ENCODE data around the gene RPS6KA1. TPM values are rescaled to one million over a fixed set of nuclear protein-coding genes. Genes with fewer than 3 reads are reported as not detected.
"Not testable (repeated sequence)": the region's sequence is repeated elsewhere in the genome, so short reads cannot be mapped to it uniquely, and the experiment has no call there.

Gene RPS6KA1
- total and polyA plus RNA-seq, 2 donors = 30.4 to 36.8 TPM

- no peaks in the 10 kb centered on the region for H3K9me3 ChIP-seq (ENCODE audit: control insufficient read depth in 2 of 2, insufficient read depth in 1 of 2, low read length in 1 of 2)
- 95% methylated on average over 3 of the region's 3 CpGs for WGBS
- no peak for DNase-seq (ENCODE audit: low read depth in 6 of 9, low spot score in 9 of 9)
Observed at GRCh38 chr1:26607186-26607585, 77.6 kb downstream of the RPS6KA1 start.

GRCh38 chr1:26608895-26609294 is 79.3 kb downstream of the RPS6KA1 start:
- Histone ChIP-seq H3K36me3 (ENCODE audit: control insufficient read depth in 2 of 2, insufficient read depth in 2 of 2, low read length in 1 of 2) (no peaks in the 10 kb centered on the region), H3K4me1 (ENCODE audit: control insufficient read depth in 2 of 2, insufficient read depth in 2 of 2, low read length in 2 of 2) (no peaks in the 10 kb centered on the region), H3K9me3 (ENCODE audit: control insufficient read depth in 2 of 2, insufficient read depth in 1 of 2, low read length in 1 of 2) (no peaks in the 10 kb centered on the region), H3K4me3 (ENCODE audit: low read length in 2 of 2) (no peak overlapping the region), H3K27me3 (ENCODE audit: control insufficient read depth in 2 of 2, insufficient read depth in 1 of 2, low read length in 1 of 2) (no peaks in the 10 kb centered on the region), H3K27ac (ENCODE audit: low read depth in 1 of 2, low read length in 1 of 2) (no peak overlapping the region)
- DNase-seq (ENCODE audit: low read depth in 6 of 9, low spot score in 9 of 9) = no peak
- 89% methylated on average over 4 of the region's 4 CpGs for WGBS

More at GRCh38 chr1:26607186-26607585, 77.6 kb downstream of the RPS6KA1 start:
- no peaks in the 10 kb centered on the region for H3K36me3 ChIP-seq (ENCODE audit: control insufficient read depth in 2 of 2, insufficient read depth in 2 of 2, low read length in 1 of 2)
- H3K27me3 ChIP-seq (ENCODE audit: control insufficient read depth in 2 of 2, insufficient read depth in 1 of 2, low read length in 1 of 2) = no peaks in the 10 kb centered on the region
- H3K4me3 ChIP-seq (ENCODE audit: low read length in 2 of 2) = no peak overlapping the region
- no peak overlapping the region for H3K27ac ChIP-seq (ENCODE audit: low read depth in 1 of 2, low read length in 1 of 2)
- H3K4me1 ChIP-seq (ENCODE audit: control insufficient read depth in 2 of 2, insufficient read depth in 2 of 2, low read length in 2 of 2) = no peaks in the 10 kb centered on the region

- DNase-seq (ENCODE audit: low read depth in 6 of 9, low spot score in 9 of 9) = no peak
- Histone ChIP-seq H3K4me3 (ENCODE audit: low read length in 2 of 2) (no peak overlapping the region), H3K4me1 (ENCODE audit: control insufficient read depth in 2 of 2, insufficient read depth in 2 of 2, low read length in 2 of 2) (no peaks in the 10 kb centered on the region), H3K27ac (ENCODE audit: low read depth in 1 of 2, low read length in 1 of 2) (no peak overlapping the region), H3K9me3 (ENCODE audit: control insufficient read depth in 2 of 2, insufficient read depth in 1 of 2, low read length in 1 of 2) (no peaks in the 10 kb centered on the region), H3K27me3 (ENCODE audit: control insufficient read depth in 2 of 2, insufficient read depth in 1 of 2, low read length in 1 of 2) (no peaks in the 10 kb centered on the region), H3K36me3 (ENCODE audit: control insufficient read depth in 2 of 2, insufficient read depth in 2 of 2, low read length in 1 of 2) (no peaks in the 10 kb centered on the region)
- 97% methylated on average over 2 of the region's 2 CpGs for WGBS
Observed at GRCh38 chr1:26610781-26611180, 81.2 kb downstream of the RPS6KA1 start.

- H3K27me3 ChIP-seq (ENCODE audit: control insufficient read depth in 2 of 2, insufficient read depth in 1 of 2, low read length in 1 of 2); DNase-seq (ENCODE audit: low read depth in 6 of 9, low spot score in 9 of 9); H3K9me3 ChIP-seq (ENCODE audit: control insufficient read depth in 2 of 2, insufficient read depth in 1 of 2, low read length in 1 of 2); H3K4me1 ChIP-seq (ENCODE audit: control insufficient read depth in 2 of 2, insufficient read depth in 2 of 2, low read length in 2 of 2); H3K36me3 ChIP-seq (ENCODE audit: control insufficient read depth in 2 of 2, insufficient read depth in 2 of 2, low read length in 1 of 2); H3K27ac ChIP-seq (ENCODE audit: low read depth in 1 of 2, low read length in 1 of 2); H3K4me3 ChIP-seq (ENCODE audit: low read length in 2 of 2): not testable (repeated sequence)
- WGBS = 99% methylated on average over 4 of the region's 4 CpGs
Observed at GRCh38 chr1:26612627-26613026, 83.1 kb downstream of the RPS6KA1 start.

GRCh38 chr1:26614655-26615411 is 85.3 kb downstream of the RPS6KA1 start:
- no peaks in the 10 kb centered on the region for H3K27me3 ChIP-seq (ENCODE audit: control insufficient read depth in 2 of 2, insufficient read depth in 1 of 2, low read length in 1 of 2)
- 90% methylated on average over 1 of the region's 1 CpG for WGBS
- peaks cover 9 to 12% of the 10 kb centered on the region in 2 donors for H3K4me1 ChIP-seq (ENCODE audit: control insufficient read depth in 2 of 2, insufficient read depth in 2 of 2, low read length in 2 of 2)

GRCh38 chr1:26616881-26617280 is 87.3 kb downstream of the RPS6KA1 start:
- WGBS = 87% methylated on average over 2 of the region's 2 CpGs

More at GRCh38 chr1:26614655-26615411, 85.3 kb downstream of the RPS6KA1 start:
- H3K36me3 ChIP-seq (ENCODE audit: control insufficient read depth in 2 of 2, insufficient read depth in 2 of 2, low read length in 1 of 2) = no peaks in the 10 kb centered on the region
- no peak overlapping the region for H3K4me3 ChIP-seq (ENCODE audit: low read length in 2 of 2)
- H3K27ac ChIP-seq (ENCODE audit: low read depth in 1 of 2, low read length in 1 of 2) = no peak overlapping the region
- DNase-seq (ENCODE audit: low read depth in 6 of 9, low spot score in 9 of 9) = no peak
- no peaks in the 10 kb centered on the region for H3K9me3 ChIP-seq (ENCODE audit: control insufficient read depth in 2 of 2, insufficient read depth in 1 of 2, low read length in 1 of 2)

GRCh38 chr1:26618561-26618960 is 89.0 kb downstream of the RPS6KA1 start:
- H3K27me3 ChIP-seq (ENCODE audit: control insufficient read depth in 2 of 2, insufficient read depth in 1 of 2, low read length in 1 of 2) = no peaks in the 10 kb centered on the region
- H3K27ac ChIP-seq (ENCODE audit: low read depth in 1 of 2, low read length in 1 of 2) = peak overlapping the region; percentile 19 to 22
- no peaks in the 10 kb centered on the region for H3K9me3 ChIP-seq (ENCODE audit: control insufficient read depth in 2 of 2, insufficient read depth in 1 of 2, low read length in 1 of 2)
- 71% methylated on average over 3 of the region's 3 CpGs for WGBS
- DNase-seq (ENCODE audit: low read depth in 6 of 9, low spot score in 9 of 9) = peak in 1 of 9 donors; percentile 24
- H3K4me3 ChIP-seq (ENCODE audit: low read length in 2 of 2) = no peak overlapping the region
- H3K36me3 ChIP-seq (ENCODE audit: control insufficient read depth in 2 of 2, insufficient read depth in 2 of 2, low read length in 1 of 2) = no peaks in the 10 kb centered on the region
- H3K4me1 ChIP-seq (ENCODE audit: control insufficient read depth in 2 of 2, insufficient read depth in 2 of 2, low read length in 2 of 2) = peaks cover 9 to 20% of the 10 kb centered on the region in 2 donors

More at GRCh38 chr1:26616881-26617280, 87.3 kb downstream of the RPS6KA1 start:
- Histone ChIP-seq H3K36me3 (ENCODE audit: control insufficient read depth in 2 of 2, insufficient read depth in 2 of 2, low read length in 1 of 2) (no peaks in the 10 kb centered on the region), H3K4me1 (ENCODE audit: control insufficient read depth in 2 of 2, insufficient read depth in 2 of 2, low read length in 2 of 2) (peaks cover 9 to 18% of the 10 kb centered on the region in 2 donors), H3K27ac (ENCODE audit: low read depth in 1 of 2, low read length in 1 of 2) (no peak overlapping the region), H3K27me3 (ENCODE audit: control insufficient read depth in 2 of 2, insufficient read depth in 1 of 2, low read length in 1 of 2) (no peaks in the 10 kb centered on the region), H3K9me3 (ENCODE audit: control insufficient read depth in 2 of 2, insufficient read depth in 1 of 2, low read length in 1 of 2) (no peaks in the 10 kb centered on the region), H3K4me3 (ENCODE audit: low read length in 2 of 2) (no peak overlapping the region)
- no peak for DNase-seq (ENCODE audit: low read depth in 6 of 9, low spot score in 9 of 9)

Other genes with a start within 250 kb of the RPS6KA1 start
- gene SH3BGRL3, start 249.7 kb upstream of the RPS6KA1 start, total RNA-seq = 43.3 TPM
- 261 TPM for gene SH3BGRL3, start 249.7 kb upstream of the RPS6KA1 start, polyA plus RNA-seq
- gene UBXN11, start 223.1 kb upstream of the RPS6KA1 start, total RNA-seq = 12.7 TPM
- gene UBXN11, start 223.1 kb upstream of the RPS6KA1 start, polyA plus RNA-seq = 42.7 TPM
- gene CD52, start 211.8 kb upstream of the RPS6KA1 start, total RNA-seq = 1,020 TPM
- 1,113 TPM for gene CD52, start 211.8 kb upstream of the RPS6KA1 start, polyA plus RNA-seq
- 0.76 TPM for gene CRYBG2, start 175.6 kb upstream of the RPS6KA1 start, total RNA-seq
- gene CRYBG2, start 175.6 kb upstream of the RPS6KA1 start, polyA plus RNA-seq = 7.3 TPM
- gene ZNF683, start 157.0 kb upstream of the RPS6KA1 start, total RNA-seq = 0.57 TPM
- gene ZNF683, start 157.0 kb upstream of the RPS6KA1 start, polyA plus RNA-seq = 2.1 TPM
- under 0.01 TPM for gene LIN28A, start 118.9 kb upstream of the RPS6KA1 start, total RNA-seq
- gene LIN28A, start 118.9 kb upstream of the RPS6KA1 start, polyA plus RNA-seq = 0.05 TPM
- 20.3 TPM for gene DHDDS, start 97.4 kb upstream of the RPS6KA1 start, total RNA-seq
- gene DHDDS, start 97.4 kb upstream of the RPS6KA1 start, polyA plus RNA-seq = 18.4 TPM
- 1,167 TPM for gene HMGN2, start 57.3 kb upstream of the RPS6KA1 start, total RNA-seq
- gene HMGN2, start 57.3 kb upstream of the RPS6KA1 start, polyA plus RNA-seq = 1,143 TPM
- gene ARID1A, start 166.3 kb downstream of the RPS6KA1 start, total RNA-seq = 20.1 TPM
- gene ARID1A, start 166.3 kb downstream of the RPS6KA1 start, polyA plus RNA-seq = 30.7 TPM